Omental fat pad (tissue), 4 donors: ENCODE measurements around the gene SAMD4A. TPM values are rescaled to one million over a fixed set of nuclear protein-coding genes. Genes with fewer than 3 reads are reported as not detected.

Source experiments
- ATAC-seq: fragments of 150-250 bp; one replicate; pipeline ENCODE4 v1.9.1; 2016; ENCODE audit warnings: mild to moderate bottlenecking, moderate library complexity; ENCODE audit not compliant: low FRiP score
- DNase-seq: peaks from one replicate; pipeline ENCODE4 v3.0.0-alpha.2; 2019; ENCODE audit warnings: low spot score
- CTCF ChIP-seq, 3 donors: fragments of 450-650 bp; IDR thresholded peaks; one replicate each; pipeline ENCODE4 v1.5.1; 2016 to 2017; ENCODE audit warnings: antibody characterized with exemption in 3 of 3, mild to moderate bottlenecking in 3 of 3, moderate library complexity in 2 of 3
- total RNA-seq, 4 donors: library from RNA; depleted of rRNA; stranded (reverse); fragments of >200 nt; gene quantifications; one replicate each; pipeline ENCODE4 v1.1.0, GENCODE V29; 2016

SAMD4A gene
- total RNA-seq, 4 donors from 2014 or later: 33.9 to 116 (median 38.3) TPM

- ATAC-seq (peak; percentile 94), DNase-seq (no peak)
- TF ChIP-seq CTCF (IDR thresholded peaks at IDR 0.05): no peak
These were observed 110.1 kb downstream of the SAMD4A start for GRCh38 chr14:54676812-54677708.

GRCh38 chr14:54680651-54681050 lies 113.7 kb downstream of the SAMD4A start:
- TF ChIP-seq CTCF (IDR thresholded peaks at IDR 0.05): no peak
- DNase-seq (no peak), ATAC-seq (no peak)

GRCh38 chr14:54681811-54682261 lies 114.9 kb downstream of the SAMD4A start:
- ATAC-seq (no peak), DNase-seq (no peak)
- TF ChIP-seq CTCF (IDR thresholded peaks at IDR 0.05): no peak

GRCh38 chr14:54682578-54682977 lies 115.7 kb downstream of the SAMD4A start:
- TF ChIP-seq CTCF (IDR thresholded peaks at IDR 0.05): no peak
- DNase-seq (no peak), ATAC-seq (no peak)

- peak; percentile 72 for DNase-seq
These were observed 117.2 kb downstream of the SAMD4A start for GRCh38 chr14:54683882-54684794.

More at GRCh38 chr14:54683882-54684794, 117.2 kb downstream of the SAMD4A start:
- peak; percentile 68 for ATAC-seq
- no peak for TF ChIP-seq CTCF (IDR thresholded peaks at IDR 0.05)
